H1 (cell line): ENCODE measurements around the gene PPP1R3F. TPM values are rescaled to one million over a fixed set of nuclear protein-coding genes. Genes with fewer than 3 reads are reported as not detected.
A peak's percentile ranks its signal among the peaks of the same experiment; 100 is the strongest.

Source experiments
- CTCF ChIA-PET: fragments of 300-600 bp; sonication (Branson Sonifier 250); formaldehyde crosslinking; loops from one replicate; lab custom pipeline; 2021; ENCODE audit not compliant: partially characterized antibody; lab: Charles Lee
- POLR2A ChIA-PET: fragments of 300-600 bp; sonication (Branson Sonifier 250); formaldehyde crosslinking; loops from one replicate; lab custom pipeline; 2021; ENCODE audit warnings: inconsistent platforms; ENCODE audit not compliant: partially characterized antibody; lab: Charles Lee
- DNase-seq, 2 experiments: peaks; one replicate each; pipeline versions ENCODE4 v3.0.0 to v3.0.0-alpha.2; 2010 to 2022; ENCODE audit warnings: low spot score in 2 of 2, low read depth in 1 of 2, mixed read lengths in 1 of 2
- FAIRE-seq: peaks from 2 replicates; lab custom pipeline; 2011; peaks lifted over from hg19 to GRCh38; lab: Jason Lieb, UNC
- H2AFZ ChIP-seq: 2 replicates; pipeline ENCODE4 v1.8.1; 2012; ENCODE audit warnings: low read length, inconsistent platforms
- H2AK5ac ChIP-seq: 2 replicates; pipeline ENCODE4 v1.6.1; 2013; ENCODE audit warnings: low read depth, low read length
- H2BK120ac ChIP-seq: replicated peaks from 2 replicates; pipeline ENCODE3; 2013; ENCODE audit warnings: low read depth, low read length, inconsistent platforms
- H2BK12ac ChIP-seq: 2 replicates; pipeline ENCODE4 v1.6.1; 2013; ENCODE audit warnings: low read depth, low read length
- H2BK15ac ChIP-seq: 2 replicates; pipeline ENCODE4 v1.6.1; 2013; ENCODE audit warnings: low read length
- H2BK20ac ChIP-seq: 2 replicates; pipeline ENCODE4 v1.6.1; 2013; ENCODE audit warnings: low read length
- H2BK5ac ChIP-seq: 2 replicates; pipeline ENCODE4 v1.6.1; 2013; ENCODE audit warnings: low read depth, low read length
- H3K14ac ChIP-seq: 2 replicates; pipeline ENCODE4 v1.6.1; 2013; ENCODE audit warnings: inconsistent platforms; ENCODE audit not compliant: insufficient read length
- H3K18ac ChIP-seq: 2 replicates; pipeline ENCODE4 v1.6.1; 2013; ENCODE audit warnings: low read length; ENCODE audit errors: extremely low read depth
- H3K23ac ChIP-seq: 2 replicates; pipeline ENCODE4 v1.6.1; 2013; ENCODE audit warnings: inconsistent platforms; ENCODE audit not compliant: insufficient read length
- H3K23me2 ChIP-seq: 2 replicates; pipeline ENCODE4 v1.6.1; 2013; ENCODE audit warnings: low read depth, low read length
- H3K27ac ChIP-seq: 2 replicates; pipeline ENCODE4 v1.6.1; 2011; ENCODE audit warnings: low read depth, low read length, inconsistent platforms
- H3K27me3 ChIP-seq, 4 experiments: replicated peaks in 1 of 4; 1 replicate in 1 of 4; 2 replicates in 3 of 4; pipeline versions ENCODE4 v1.6.1 to v1.8.1; 2011 to 2013; ENCODE audit warnings: low read length in 3 of 4, mild to moderate bottlenecking in 3 of 4, inconsistent platforms in 2 of 4, mixed read lengths in 2 of 4, moderate library complexity in 1 of 4; ENCODE audit not compliant: control insufficient read depth in 3 of 4, insufficient read depth in 3 of 4; ENCODE audit errors: extremely low read depth in 1 of 4
- H3K36me3 ChIP-seq, 4 experiments: 2 replicates each; pipeline versions ENCODE4 v1.6.1 to v1.8.1; 2011 to 2013; ENCODE audit warnings: mild to moderate bottlenecking in 4 of 4, low read length in 3 of 4, moderate library complexity in 2 of 4, control low read depth in 1 of 4, inconsistent platforms in 1 of 4; ENCODE audit not compliant: insufficient read depth in 4 of 4, control insufficient read depth in 2 of 4
- H3K4ac ChIP-seq: replicated peaks from 2 replicates; pipeline ENCODE3; 2013; ENCODE audit warnings: low read length, low read depth, mixed read lengths, inconsistent platforms; ENCODE audit not compliant: insufficient read length
- H3K4me1 ChIP-seq, 4 experiments: replicated peaks in 1 of 4; 1 replicate in 1 of 4; 2 replicates in 3 of 4; pipeline versions ENCODE4 v1.6.1 to v1.8.1; 2011 to 2013; ENCODE audit warnings: low read length in 3 of 4, inconsistent platforms in 2 of 4, mixed read lengths in 1 of 4; ENCODE audit not compliant: insufficient read depth in 4 of 4, control insufficient read depth in 3 of 4
- H3K4me2 ChIP-seq, 2 experiments: 2 replicates each; pipeline versions ENCODE4 v1.6.1 to v1.8.1; 2011 to 2013; ENCODE audit warnings: low read depth in 2 of 2, low read length in 2 of 2, control low read depth in 1 of 2, inconsistent platforms in 1 of 2, mild to moderate bottlenecking in 1 of 2; ENCODE audit not compliant: insufficient read depth in 1 of 2
- H3K4me3 ChIP-seq, 4 experiments: fragments of 200-600, 300-600 bp in 1 of 4; sonication (generic), shearing (Covaris generic), sonication (Bioruptor Twin) in 1 of 4; 2 replicates each; pipeline versions ENCODE4 v1.5.1 to v1.8.1; 2011 to 2016; ENCODE audit warnings: low read length in 4 of 4, low read depth in 3 of 4, control low read depth in 2 of 4, inconsistent platforms in 2 of 4, mild to moderate bottlenecking in 2 of 4, mixed read lengths in 1 of 4, moderate library complexity in 1 of 4; ENCODE audit not compliant: insufficient read depth in 2 of 4; ENCODE audit errors: extremely low read depth in 1 of 4
- H3K56ac ChIP-seq: replicated peaks from 2 replicates; pipeline ENCODE3; 2013; ENCODE audit warnings: low read depth, mild to moderate bottlenecking, mixed read lengths, low read length, inconsistent platforms; ENCODE audit not compliant: insufficient read length
- H3K79me1 ChIP-seq: 2 replicates; pipeline ENCODE4 v1.6.1; 2013; ENCODE audit warnings: low read depth, low read length, control low read depth
- H3K79me2 ChIP-seq, 2 experiments: 2 replicates each; pipeline versions ENCODE4 v1.6.1 to v1.8.1; 2012 to 2013; ENCODE audit warnings: low read length in 2 of 2, mild to moderate bottlenecking in 2 of 2, inconsistent platforms in 1 of 2; ENCODE audit not compliant: insufficient read depth in 2 of 2, control insufficient read depth in 1 of 2
- H3K9ac ChIP-seq, 4 experiments: replicated peaks in 1 of 4; 1 replicate in 1 of 4; 2 replicates in 3 of 4; pipeline versions ENCODE4 v1.6.1 to v1.8.1; 2011 to 2013; ENCODE audit warnings: low read depth in 3 of 4, low read length in 3 of 4, control low read depth in 2 of 4, mild to moderate bottlenecking in 2 of 4, moderate library complexity in 2 of 4, inconsistent platforms in 1 of 4; ENCODE audit errors: extremely low read depth in 1 of 4
- H3K9me3 ChIP-seq, 2 experiments: 2 replicates each; pipeline versions ENCODE4 v1.6.1 to v1.8.1; 2012 to 2013; ENCODE audit warnings: mild to moderate bottlenecking in 2 of 2, moderate library complexity in 2 of 2, control low read depth in 1 of 2, inconsistent platforms in 1 of 2, low read depth in 1 of 2, low read length in 1 of 2, mixed read lengths in 1 of 2; ENCODE audit not compliant: insufficient read depth in 2 of 2
- H4K20me1 ChIP-seq, 2 experiments: replicated peaks in 1 of 2; 2 replicates each; pipeline versions ENCODE3 to v1.8.1; 2011 to 2013; ENCODE audit warnings: inconsistent platforms in 2 of 2, low read length in 2 of 2, mild to moderate bottlenecking in 1 of 2; ENCODE audit not compliant: insufficient read depth in 2 of 2, control insufficient read depth in 1 of 2
- H4K5ac ChIP-seq: 2 replicates; pipeline ENCODE4 v1.6.1; 2013; ENCODE audit warnings: low read length, low read depth, mixed read lengths, inconsistent platforms; ENCODE audit not compliant: insufficient read length
- H4K8ac ChIP-seq: 2 replicates; pipeline ENCODE4 v1.8.0; 2013; ENCODE audit warnings: mild to moderate bottlenecking, moderate library complexity, low read length, inconsistent platforms; ENCODE audit not compliant: insufficient read depth; ENCODE audit errors: extremely low read depth
- H4K91ac ChIP-seq: replicated peaks from 2 replicates; pipeline ENCODE3; 2013; ENCODE audit warnings: low read length, mixed read lengths, inconsistent platforms; ENCODE audit not compliant: insufficient read length
- CBX5 ChIP-seq: fragments of 300-800, 300-1000 bp; sonication (generic); IDR thresholded peaks from 2 replicates; pipeline ENCODE4 v1.7.1; 2016; ENCODE audit warnings: antibody characterized with exemption, low read length, low read depth
- CREB1 ChIP-seq: IDR thresholded peaks from 2 replicates; pipeline ENCODE4 v1.6.1; 2012; ENCODE audit warnings: inconsistent platforms
- RAD21 ChIP-seq, 2 experiments: IDR thresholded peaks in 1 of 2; conservative IDR thresholded peaks in 1 of 2; 2 replicates each; pipeline ENCODE4 v1.6.1; 2011; ENCODE audit warnings: low read depth in 2 of 2, low read length in 2 of 2, improper control_type of control experiment in 1 of 2, inconsistent platforms in 1 of 2, mild to moderate bottlenecking in 1 of 2, moderate library complexity in 1 of 2
- RFX5 ChIP-seq: IDR thresholded peaks from 2 replicates; pipeline ENCODE4 v1.6.1; 2011; ENCODE audit warnings: low read depth, low read length, improper control_type of control experiment, borderline replicate concordance
- TAF1 ChIP-seq: IDR thresholded peaks from 2 replicates; pipeline ENCODE4 v1.6.1; 2011; ENCODE audit warnings: mild to moderate bottlenecking, low read depth, low read length
- WGBS, 2 experiments: shearing (Covaris generic) in 1 of 2; methylation state at CpG; one replicate each; pipeline versions ENCODE4 v1.1.6 to v1.1.7; 2013 to 2015; ENCODE audit warnings: low lambda C conversion rate in 2 of 2, mixed read lengths in 2 of 2, inconsistent platforms in 1 of 2, low coverage in 1 of 2, missing lambda C conversion rate in 1 of 2; ENCODE audit not compliant: insufficient replicate concordance in 2 of 2, insufficient coverage in 1 of 2, insufficient read length in 1 of 2; ENCODE audit errors: extremely low coverage in 1 of 2, missing lambda C conversion rate in 1 of 2; 5-methylcytosine and 5-hydroxymethylcytosine counted together
- polyA plus RNA-seq, 7 experiments: library from polyadenylated mRNA; depleted of rRNA in 3 of 7; stranded (reverse) in 5 of 7; unstranded in 2 of 7; fragments of >200 nt in 5 of 7; fragments of 200-250 nt in 2 of 7; gene quantifications; 1 replicate in 5 of 7; 2 replicates in 1 of 7; 4 replicates in 1 of 7; pipeline versions ENCODE4 v1.2.1 to v1.2.3, GENCODE V29; 2011 to 2013; ENCODE audit warnings: missing spikeins in 2 of 7, mixed read lengths in 2 of 7
- total RNA-seq: library from RNA; stranded (reverse); fragmentation: NEBNext Ultra II Directional; extraction: Animal tissue kit (Norgen Biotek cat#: 25700); gene quantifications from 2 replicates; pipeline ENCODE4 v1.2.1, GENCODE V29; 2021
- TF ChIP-seq, protein P1 (sequence below), 3 experiments: IDR thresholded peaks; 1 replicate in 2 of 3; 2 replicates in 1 of 3; pipeline versions ENCODE4 v1.5.1 to v1.6.1; 2011; ENCODE audit warnings: low read length in 3 of 3, mild to moderate bottlenecking in 3 of 3, inconsistent platforms in 2 of 3, low read depth in 1 of 3, moderate library complexity in 1 of 3; ENCODE audit not compliant: insufficient read depth in 1 of 3; ENCODE audit errors: control extremely low read depth in 1 of 3

The PPP1R3F gene
- total and polyA plus RNA-seq, 2 of the 8 experiments (the other 6 are each of a cell fraction or from before 2014, with no cell fraction given), result 5.1 to 6.8 TPM

DNA sequence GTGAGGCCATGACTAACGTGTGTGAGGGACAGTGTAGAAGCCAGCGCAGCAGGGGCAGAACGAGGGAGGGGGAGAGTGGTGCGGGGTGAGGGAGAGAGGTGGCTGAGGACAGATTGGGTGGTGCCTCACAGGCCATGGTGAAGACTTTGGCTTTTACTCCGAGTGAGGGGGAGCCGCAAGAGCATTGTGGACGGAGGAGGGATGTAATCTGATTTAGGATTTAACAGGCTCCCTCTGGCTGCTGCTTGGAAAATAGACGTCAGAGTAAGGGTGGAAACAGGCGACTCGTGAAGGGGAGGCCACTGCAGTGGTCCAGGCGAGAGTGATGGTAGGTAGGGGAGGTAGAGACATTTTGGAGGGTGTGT lies 13.0 kb downstream of the PPP1R3F start:
- Histone ChIP-seq H3K9me3 (no peaks in the 10 kb centered on the region), H4K91ac (no peak overlapping the region), H2AK5ac (no peak overlapping the region), H3K27me3 (no peaks in the 10 kb centered on the region), H2BK5ac (no peak overlapping the region), H3K23ac (no peak overlapping the region), H3K4me3 (no peak overlapping the region), H3K14ac (no peak overlapping the region), H3K36me3 (no peaks in the 10 kb centered on the region), H2AFZ (no peak overlapping the region), H2BK20ac (no peak overlapping the region), H4K20me1 (no peaks in the 10 kb centered on the region), H4K5ac (no peak overlapping the region), H4K8ac (no peak overlapping the region), H3K18ac (no peak overlapping the region), H3K4ac (no peak overlapping the region), H3K27ac (no peak overlapping the region), H3K56ac (no peak overlapping the region), H3K79me2 (no peaks in the 10 kb centered on the region), H3K79me1 (no peaks in the 10 kb centered on the region), H3K4me1 (no peaks in the 10 kb centered on the region; a peak in 1 of 7 replicates), H3K4me2 (peak overlapping the region in 1 of 2 experiments; percentile 7; a peak in 1 of 4 replicates), H2BK120ac (no peak overlapping the region), H2BK15ac (no peak overlapping the region), H3K23me2 (no peaks in the 10 kb centered on the region), H2BK12ac (no peak overlapping the region), H3K9ac (no peak overlapping the region)
- 58% methylated on average over 7 of the region's 11 CpGs; no CpG with 5 or more reads in 1 of the 2 experiments for WGBS, 2 experiments
- CTCF ChIA-PET, result interaction anchor here (1.7 kb wide), 1 partner anchor 90 kb away, joined by 11 read pairs; no protein-coding TSS in a partner anchor
- peak; percentile 78 for FAIRE-seq
- no peak for DNase-seq
- POLR2A ChIA-PET, result interaction anchor here (1.0 to 2.1 kb wide), 2 partner anchors 8 to 14 kb away, joined by 3 to 5 read pairs; no protein-coding TSS in a partner anchor
- TF ChIP-seq RFX5, result no peak
- TF ChIP-seq, protein P1, sequence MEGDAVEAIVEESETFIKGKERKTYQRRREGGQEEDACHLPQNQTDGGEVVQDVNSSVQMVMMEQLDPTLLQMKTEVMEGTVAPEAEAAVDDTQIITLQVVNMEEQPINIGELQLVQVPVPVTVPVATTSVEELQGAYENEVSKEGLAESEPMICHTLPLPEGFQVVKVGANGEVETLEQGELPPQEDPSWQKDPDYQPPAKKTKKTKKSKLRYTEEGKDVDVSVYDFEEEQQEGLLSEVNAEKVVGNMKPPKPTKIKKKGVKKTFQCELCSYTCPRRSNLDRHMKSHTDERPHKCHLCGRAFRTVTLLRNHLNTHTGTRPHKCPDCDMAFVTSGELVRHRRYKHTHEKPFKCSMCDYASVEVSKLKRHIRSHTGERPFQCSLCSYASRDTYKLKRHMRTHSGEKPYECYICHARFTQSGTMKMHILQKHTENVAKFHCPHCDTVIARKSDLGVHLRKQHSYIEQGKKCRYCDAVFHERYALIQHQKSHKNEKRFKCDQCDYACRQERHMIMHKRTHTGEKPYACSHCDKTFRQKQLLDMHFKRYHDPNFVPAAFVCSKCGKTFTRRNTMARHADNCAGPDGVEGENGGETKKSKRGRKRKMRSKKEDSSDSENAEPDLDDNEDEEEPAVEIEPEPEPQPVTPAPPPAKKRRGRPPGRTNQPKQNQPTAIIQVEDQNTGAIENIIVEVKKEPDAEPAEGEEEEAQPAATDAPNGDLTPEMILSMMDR (IDR thresholded peaks at IDR 0.05; ENCODE audit: control extremely low read depth in 1 of 3, insufficient read depth in 1 of 3, low read depth in 1 of 3, low read length in 3 of 3), result peak in 2 of 3 experiments; percentile 17 to 34; a peak in 2 of 4 replicates
- TF ChIP-seq RAD21 (IDR thresholded peaks at IDR 0.05 in 1 of 2, conservative IDR thresholded peaks at IDR 0.05 in 1 of 2; ENCODE audit: low read depth in 2 of 2, low read length in 2 of 2), result peak in 1 of 2 experiments; percentile 43; a peak in 2 of 4 replicates
- no peak for TF ChIP-seq CBX5
- no peak for TF ChIP-seq TAF1
- TF ChIP-seq CREB1, result 0 out of 2 replicates have a peak, but pooled peaks have one; percentile 38
